Stimulated activated CD8-positive, alpha-beta memory T cell treated with anti-CD3 and anti-CD28 coated beads, Interleukin-4, amount 100 ng/mL, for 1 hour (primary cell): ENCODE results near the gene PDZK1.
"Not testable (repeated sequence)": the region's sequence is repeated elsewhere in the genome, so short reads cannot be mapped to it uniquely, and the experiment has no call there.

Source experiments
- DNase-seq, 2 donors: peaks; one replicate each; pipeline ENCODE4 v3.0.0-alpha.2; 2020; ENCODE audit warnings: low read depth in 2 of 2, low spot score in 1 of 2

The PDZK1 gene

GRCh38 chr1:145710291-145711027 is 3.3 kb upstream of the PDZK1 start:
- DNase-seq, result no peak

GRCh38 chr1:145708063-145708462 is 895 bp upstream of the PDZK1 start:
- no peak for DNase-seq

GRCh38 chr1:145706086-145706664 is 993 bp downstream of the PDZK1 start:
- DNase-seq, result no peak

GRCh38 chr1:145705622-145706021 is 1.5 kb downstream of the PDZK1 start:
- DNase-seq, result no peak

GRCh38 chr1:145702826-145703225 is 4.3 kb downstream of the PDZK1 start:
- DNase-seq, result no peak

GRCh38 chr1:145702052-145702451 is 5.1 kb downstream of the PDZK1 start:
- DNase-seq, result no peak

GRCh38 chr1:145701306-145701862 is 5.8 kb downstream of the PDZK1 start:
- DNase-seq, result no peak

- DNase-seq, result no peak
These were observed 10.6 kb downstream of the PDZK1 start for GRCh38 chr1:145696630-145696960.

GRCh38 chr1:145695821-145696629 is 11.1 kb downstream of the PDZK1 start:
- no peak for DNase-seq

GRCh38 chr1:145692785-145693443 is 14.3 kb downstream of the PDZK1 start:
- no peak for DNase-seq

GRCh38 chr1:145690587-145691558 is 16.3 kb downstream of the PDZK1 start:
- DNase-seq, result peak in 1 of 2 donors; percentile 11

GRCh38 chr1:145689922-145690321 is 17.2 kb downstream of the PDZK1 start:
- DNase-seq, result no peak

- DNase-seq, result no peak
These were observed 18.2 kb downstream of the PDZK1 start for GRCh38 chr1:145688924-145689323.

- DNase-seq, result no peak
These were observed 18.8 kb downstream of the PDZK1 start for GRCh38 chr1:145688328-145688727.

GRCh38 chr1:145686078-145686477 is 21.1 kb downstream of the PDZK1 start:
- not testable (repeated sequence) for DNase-seq

- not testable (repeated sequence) for DNase-seq
These were observed 22.3 kb downstream of the PDZK1 start for GRCh38 chr1:145684858-145685257.

GRCh38 chr1:145673217-145673616 is 34.0 kb downstream of the PDZK1 start:
- DNase-seq, result not testable (repeated sequence)

- DNase-seq, result not testable (repeated sequence)
These were observed 36.0 kb downstream of the PDZK1 start for GRCh38 chr1:145670995-145671745.

GRCh38 chr1:145665015-145665414 is 42.2 kb downstream of the PDZK1 start:
- DNase-seq, result not testable (repeated sequence)
